ENCODE measurements around the gene IFT43. TPM values are rescaled to one million over a fixed set of nuclear protein-coding genes. Genes with fewer than 3 reads are reported as not detected.
A peak's percentile ranks its signal among the peaks of the same experiment; 100 is the strongest.

Gene IFT43
- total and polyA plus RNA-seq, 2 donors (not counting 1 experiment from before 2014, with no cell fraction given), result 35.2 to 54.9 TPM

GRCh38 chr14:75996488-75996887 is 10.9 kb downstream of the IFT43 start:
- no peaks in the 10 kb centered on the region for H3K79me2 ChIP-seq (ENCODE audit: control insufficient read depth, insufficient read depth, low read length)
- no peak overlapping the region for H3K4me3 ChIP-seq (replicated peaks in 1 of 4; ENCODE audit: control extremely low read depth in 1 of 4, insufficient read depth in 1 of 4, low read depth in 3 of 4, low read length in 4 of 4)
- H2AFZ ChIP-seq (ENCODE audit: low read length), result no peak overlapping the region
- H3K27me3 ChIP-seq (ENCODE audit: control insufficient read depth, insufficient read depth, low read length), result no peaks in the 10 kb centered on the region
- H4K20me1 ChIP-seq (ENCODE audit: control insufficient read depth, extremely low read depth, insufficient read depth, low read length), result no peaks in the 10 kb centered on the region
- no peak overlapping the region for H3K4me2 ChIP-seq (ENCODE audit: extremely low read depth, insufficient read depth, low read length)
- no peak overlapping the region for H3K9ac ChIP-seq (ENCODE audit: insufficient read depth, low read length)
- no peak for DNase-seq (ENCODE audit: low read depth in 2 of 2)
- peaks cover 16% of the 10 kb centered on the region for H3K4me1 ChIP-seq (ENCODE audit: control insufficient read depth, extremely low read depth, insufficient read depth, low read length)
- TF ChIP-seq CTCF (conservative IDR thresholded peaks at IDR 0.05 in 1 of 2, IDR thresholded peaks at IDR 0.05 in 1 of 2; ENCODE audit: low read depth in 1 of 2, low read length in 2 of 2) (no peak), EZH2 (IDR thresholded peaks at IDR 0.05; ENCODE audit: low read length, missing control alignments) (no peak)
- peaks cover 2% of the 10 kb centered on the region for H3K36me3 ChIP-seq (ENCODE audit: control insufficient read depth, insufficient read depth, low read length)
- H3K27ac ChIP-seq (ENCODE audit: insufficient read depth, low read length), result peak overlapping the region; percentile 91
- H3K9me3 ChIP-seq (ENCODE audit: control insufficient read depth, insufficient read depth, low read depth, low read length), result no peaks in the 10 kb centered on the region

GRCh38 chr14:75999511-76000190 is 14.1 kb downstream of the IFT43 start:
- Histone ChIP-seq H3K27ac (ENCODE audit: insufficient read depth, low read length) (peak overlapping the region; percentile 1), H3K9ac (ENCODE audit: insufficient read depth, low read length) (no peak overlapping the region), H3K9me3 (ENCODE audit: control insufficient read depth, insufficient read depth, low read depth, low read length) (no peaks in the 10 kb centered on the region), H4K20me1 (ENCODE audit: control insufficient read depth, extremely low read depth, insufficient read depth, low read length) (no peaks in the 10 kb centered on the region), H3K4me2 (ENCODE audit: extremely low read depth, insufficient read depth, low read length) (no peak overlapping the region), H3K4me1 (ENCODE audit: control insufficient read depth, extremely low read depth, insufficient read depth, low read length) (peaks cover 12% of the 10 kb centered on the region), H3K27me3 (ENCODE audit: control insufficient read depth, insufficient read depth, low read length) (no peaks in the 10 kb centered on the region), H3K79me2 (ENCODE audit: control insufficient read depth, insufficient read depth, low read length) (no peaks in the 10 kb centered on the region), H3K4me3 (replicated peaks in 1 of 4; ENCODE audit: control extremely low read depth in 1 of 4, insufficient read depth in 1 of 4, low read depth in 3 of 4, low read length in 4 of 4) (no peak overlapping the region), H3K36me3 (ENCODE audit: control insufficient read depth, insufficient read depth, low read length) (peaks cover 2% of the 10 kb centered on the region), H2AFZ (ENCODE audit: low read length) (no peak overlapping the region)
- DNase-seq (ENCODE audit: low read depth in 2 of 2), result no peak
- no peak for TF ChIP-seq EZH2 (IDR thresholded peaks at IDR 0.05; ENCODE audit: low read length, missing control alignments)
- TF ChIP-seq CTCF (conservative IDR thresholded peaks at IDR 0.05 in 1 of 2, IDR thresholded peaks at IDR 0.05 in 1 of 2; ENCODE audit: low read depth in 1 of 2, low read length in 2 of 2), result no peak

GRCh38 chr14:76002383-76002782 is 16.8 kb downstream of the IFT43 start:
- Histone ChIP-seq H3K9ac (ENCODE audit: insufficient read depth, low read length) (no peak overlapping the region), H3K4me3 (replicated peaks in 1 of 4; ENCODE audit: control extremely low read depth in 1 of 4, insufficient read depth in 1 of 4, low read depth in 3 of 4, low read length in 4 of 4) (no peak overlapping the region), H3K79me2 (ENCODE audit: control insufficient read depth, insufficient read depth, low read length) (no peaks in the 10 kb centered on the region), H4K20me1 (ENCODE audit: control insufficient read depth, extremely low read depth, insufficient read depth, low read length) (no peaks in the 10 kb centered on the region), H3K9me3 (ENCODE audit: control insufficient read depth, insufficient read depth, low read depth, low read length) (no peaks in the 10 kb centered on the region), H3K27ac (ENCODE audit: insufficient read depth, low read length) (no peak overlapping the region), H3K36me3 (ENCODE audit: control insufficient read depth, insufficient read depth, low read length) (peaks cover 2% of the 10 kb centered on the region), H3K4me2 (ENCODE audit: extremely low read depth, insufficient read depth, low read length) (no peak overlapping the region), H2AFZ (ENCODE audit: low read length) (no peak overlapping the region), H3K27me3 (ENCODE audit: control insufficient read depth, insufficient read depth, low read length) (no peaks in the 10 kb centered on the region), H3K4me1 (ENCODE audit: control insufficient read depth, extremely low read depth, insufficient read depth, low read length) (no peaks in the 10 kb centered on the region)
- DNase-seq (ENCODE audit: low read depth in 2 of 2), result no peak
- TF ChIP-seq CTCF (conservative IDR thresholded peaks at IDR 0.05 in 1 of 2, IDR thresholded peaks at IDR 0.05 in 1 of 2; ENCODE audit: low read depth in 1 of 2, low read length in 2 of 2) (no peak), EZH2 (IDR thresholded peaks at IDR 0.05; ENCODE audit: low read length, missing control alignments) (no peak)

All from fibroblast of lung (primary cell).